Natural killer cell (primary cell): Measurements from ENCODE around the gene GPR146. TPM values are rescaled to one million over a fixed set of nuclear protein-coding genes. Genes with fewer than 3 reads are reported as not detected.

ENCODE experiments used
- ATAC-seq, 3 donors: fragments of 150-1000 bp in 2 of 3; fragments of 200-7000 bp in 1 of 3; cut with Tn5 transposase; 1 replicate in 1 of 3; 2 replicates in 2 of 3; pipeline ENCODE4 v1.10.0; 2021; ENCODE audit warnings: mild to moderate bottlenecking in 2 of 3, moderate library complexity in 2 of 3
- DNase-seq, 2 donors: peaks; one replicate each; pipeline versions ENCODE4 v3.0.0 to v3.0.0-alpha.2; 2013 to 2021; ENCODE audit warnings: mixed read lengths in 1 of 2
- H3K27ac ChIP-seq: one replicate; pipeline ENCODE4 v1.5.1; 2013; ENCODE audit warnings: mild to moderate bottlenecking, low read length
- H3K27me3 ChIP-seq: one replicate; pipeline ENCODE4 v1.6.1; 2013; ENCODE audit warnings: low read length; ENCODE audit not compliant: control insufficient read depth, insufficient read depth
- H3K36me3 ChIP-seq: one replicate; pipeline ENCODE4 v1.6.1; 2013; ENCODE audit warnings: low read length; ENCODE audit not compliant: control insufficient read depth, insufficient read depth
- H3K4me1 ChIP-seq: one replicate; pipeline ENCODE4 v1.6.1; 2013; ENCODE audit warnings: low read length; ENCODE audit not compliant: control insufficient read depth, insufficient read depth
- H3K4me3 ChIP-seq: one replicate; pipeline ENCODE4 v1.5.1; 2013; ENCODE audit warnings: low read length
- H3K9me3 ChIP-seq: one replicate; pipeline ENCODE4 v1.6.1; 2013; ENCODE audit warnings: low read length; ENCODE audit not compliant: control insufficient read depth, insufficient read depth
- H3K27ac Mint-ChIP-seq, 2 donors: one replicate each; pipeline ENCODE4 v1.8.0; 2022; ENCODE audit warnings: mild to moderate bottlenecking in 2 of 2, mixed read lengths in 2 of 2, moderate library complexity in 1 of 2
- H3K27me3 Mint-ChIP-seq, 2 donors: one replicate each; pipeline ENCODE4 v1.8.0; 2022; ENCODE audit warnings: low read depth in 2 of 2, mixed read lengths in 2 of 2
- H3K36me3 Mint-ChIP-seq: one replicate; pipeline ENCODE4 v1.8.0; 2022; ENCODE audit warnings: mixed read lengths
- H3K4me1 Mint-ChIP-seq, 2 donors: one replicate each; pipeline ENCODE4 v1.8.0; 2022; ENCODE audit warnings: mixed read lengths in 2 of 2
- H3K4me3 Mint-ChIP-seq: one replicate; pipeline ENCODE4 v1.8.0; 2022; ENCODE audit warnings: mild to moderate bottlenecking, moderate library complexity, mixed read lengths
- H3K9me3 Mint-ChIP-seq, 2 donors: one replicate each; pipeline ENCODE4 v1.8.0; 2022; ENCODE audit warnings: mixed read lengths in 2 of 2
- CTCF ChIP-seq: fragments of 200-600 bp; IDR thresholded peaks from one replicate; pipeline ENCODE4 v1.8.0; 2022; ENCODE audit warnings: antibody characterized with exemption
- WGBS: methylation state at CpG from one replicate; pipeline ENCODE4 v1.1.7; 2013; ENCODE audit warnings: missing lambda C conversion rate; ENCODE audit not compliant: insufficient coverage; 5-methylcytosine and 5-hydroxymethylcytosine counted together
- intact Hi-C: fragments of 100-400 bp; cut with micrococcal nuclease; formaldehyde crosslinking; loops from one replicate; pipeline ENCODE4 v1.14.2; 2022
- total RNA-seq, 4 donors: library from RNA; stranded (reverse); fragments of 120-200 nt in 1 of 4; gene quantifications; one replicate each; pipeline versions ENCODE4 v1.2.3 to v1.2.4, GENCODE V29; 2013 to 2022

The GPR146 gene
- total RNA-seq, 3 donors from 2014 or later (not counting 1 experiment from before 2014, with no cell fraction given): 2.3 to 4.5 (median 2.5) TPM

- 86% methylated on average over 11 of the region's 13 CpGs for WGBS
- peaks cover 12% of the 10 kb centered on the region for H3K4me1 ChIP-seq
- no peaks in the 10 kb centered on the region for H3K36me3 ChIP-seq
- Mint-ChIP-seq H3K4me3 (no peak overlapping the region), H3K27me3 (no peaks in the 10 kb centered on the region), H3K4me1 (no peaks in the 10 kb centered on the region), H3K9me3 (no peaks in the 10 kb centered on the region), H3K27ac (no peak overlapping the region), H3K36me3 (no peaks in the 10 kb centered on the region)
- DNase-seq (no peak), ATAC-seq (no peak)
- no peak for TF ChIP-seq CTCF
- no peak overlapping the region for H3K27ac ChIP-seq
- H3K9me3 ChIP-seq: no peaks in the 10 kb centered on the region
- H3K4me3 ChIP-seq: no peak overlapping the region
- no peaks in the 10 kb centered on the region for H3K27me3 ChIP-seq
- intact Hi-C loops: no loop called here
Observed at GRCh38 chr7:1104516-1105179, 60.3 kb downstream of the GPR146 start.

GRCh38 chr7:1105189-1105588, 60.8 kb downstream of the GPR146 start:
- DNase-seq (no peak), ATAC-seq (no peak)
- Histone ChIP-seq H3K27me3 (no peaks in the 10 kb centered on the region), H3K4me3 (no peak overlapping the region), H3K9me3 (no peaks in the 10 kb centered on the region), H3K4me1 (peaks cover 12% of the 10 kb centered on the region), H3K36me3 (no peaks in the 10 kb centered on the region), H3K27ac (no peak overlapping the region)
- no peaks in the 10 kb centered on the region for H3K9me3 Mint-ChIP-seq
- TF ChIP-seq CTCF: no peak
- 78% methylated on average over 11 of the region's 11 CpGs for WGBS
- H3K4me1 Mint-ChIP-seq: no peaks in the 10 kb centered on the region
- H3K36me3 Mint-ChIP-seq: no peaks in the 10 kb centered on the region
- H3K4me3 Mint-ChIP-seq: no peak overlapping the region
- intact Hi-C loops: no loop called here
- no peaks in the 10 kb centered on the region for H3K27me3 Mint-ChIP-seq
- no peak overlapping the region for H3K27ac Mint-ChIP-seq

GRCh38 chr7:1106063-1106792, 61.9 kb downstream of the GPR146 start:
- H3K27me3 Mint-ChIP-seq: no peaks in the 10 kb centered on the region
- DNase-seq (no peak), ATAC-seq (no peak)
- Histone ChIP-seq H3K4me3 (no peak overlapping the region), H3K27me3 (no peaks in the 10 kb centered on the region), H3K36me3 (no peaks in the 10 kb centered on the region), H3K27ac (no peak overlapping the region), H3K9me3 (no peaks in the 10 kb centered on the region), H3K4me1 (peaks cover 12% of the 10 kb centered on the region)
- intact Hi-C loops: no loop called here
- no peaks in the 10 kb centered on the region for H3K9me3 Mint-ChIP-seq
- H3K4me3 Mint-ChIP-seq: no peak overlapping the region
- no peaks in the 10 kb centered on the region for H3K36me3 Mint-ChIP-seq
- WGBS: 89% methylated on average over 27 of the region's 27 CpGs
- H3K4me1 Mint-ChIP-seq: no peaks in the 10 kb centered on the region
- no peak overlapping the region for H3K27ac Mint-ChIP-seq
- TF ChIP-seq CTCF: no peak
